A172 (cell line): Measurements from ENCODE around the gene GYS2. TPM values are rescaled to one million over a fixed set of nuclear protein-coding genes. Genes with fewer than 3 reads are reported as not detected.

ENCODE experiments used
- DNase-seq: peaks from one replicate; pipeline ENCODE4 v3.0.0-alpha.2; 2015; ENCODE audit warnings: low spot score
- total RNA-seq: library from RNA; depleted of rRNA; stranded (reverse); fragments of >200 nt; shearing (Covaris generic); gene quantifications from 2 replicates; pipeline ENCODE4 v1.2.3, GENCODE V29; 2014; rRNA removed

The GYS2 gene
- total RNA-seq, 1 experiment from 2014 or later: not detected

GRCh38 chr12:21505888-21506287 lies 98.8 kb downstream of the GYS2 start:
- DNase-seq: no peak

GRCh38 chr12:21502872-21503271 lies 101.8 kb downstream of the GYS2 start:
- no peak for DNase-seq

- peak; percentile 3 for DNase-seq
Observed at GRCh38 chr12:21502164-21502496, 102.5 kb downstream of the GYS2 start.

- peak; percentile 97 for DNase-seq
Observed at GRCh38 chr12:21501258-21502163, 103.1 kb downstream of the GYS2 start, which contains the start of the genes GOLT1B and RECQL. Gene GOLT1B (plus strand): TSS chr12:21501789. CDS start chr12:21501924, 135 bp downstream. Gene RECQL (minus strand): TSS chr12:21501635. CDS start chr12:21499570, 2,065 bp downstream.

GRCh38 chr12:21500786-21501257 lies 103.8 kb downstream of the GYS2 start:
- no peak for DNase-seq

- DNase-seq: no peak
Observed at GRCh38 chr12:21499765-21500164, 104.9 kb downstream of the GYS2 start.

Other genes with a start within 250 kb of the GYS2 start
- not detected in 2 replicates for gene IAPP, start 231.9 kb downstream of the GYS2 start, total RNA-seq
- 5.9 and 6.9 TPM in 2 replicates for gene PYROXD1, start 167.2 kb downstream of the GYS2 start, total RNA-seq
- gene RECQL, start 103.2 kb downstream of the GYS2 start, total RNA-seq: 118 and 125 TPM in 2 replicates
- gene GOLT1B, start 103.1 kb downstream of the GYS2 start, total RNA-seq: 57.5 and 102 TPM in 2 replicates
- 0.07 TPM in 1 of 2 replicates, not detected in the other for gene SPX, start 78.6 kb downstream of the GYS2 start, total RNA-seq
- gene LDHB, start 53.0 kb upstream of the GYS2 start, total RNA-seq: 1,131 and 1,257 TPM in 2 replicates
- gene KCNJ8, start 169.9 kb upstream of the GYS2 start, total RNA-seq: not detected in 2 replicates